Endothelial cell of umbilical vein (primary cell): ENCODE measurements around the gene GABBR2. TPM values are rescaled to one million over a fixed set of nuclear protein-coding genes. Genes with fewer than 3 reads are reported as not detected.

ENCODE experiments used
- BruUV-seq: library from RNA; stranded (reverse); fragments of 400-500 nt; replicated peaks from 2 replicates; lab custom pipeline; 2021; lab: Mats Ljungman, UMichigan
- CTCF ChIA-PET: fragments of 300-600, 350-600 bp; sonication (Branson Sonifier 250); formaldehyde crosslinking; loops from one replicate; lab custom pipeline; 2021; ENCODE audit warnings: antibody characterized with exemption, inconsistent platforms; lab: Charles Lee
- POLR2A ChIA-PET: fragments of 300-600, 350-600 bp; sonication (Branson Sonifier 250); formaldehyde crosslinking; loops from one replicate; lab custom pipeline; 2021; ENCODE audit warnings: antibody characterized with exemption, inconsistent platforms; lab: Charles Lee
- DNase-seq: peaks from one replicate; pipeline ENCODE4 v3.0.0-alpha.2; 2011; ENCODE audit warnings: low read depth, low spot score
- FAIRE-seq: peaks from 2 replicates; lab custom pipeline; 2011; peaks lifted over from hg19 to GRCh38; lab: Jason Lieb, UNC
- H2AFZ ChIP-seq: 2 replicates; pipeline ENCODE4 v1.6.0; 2012; ENCODE audit warnings: low read depth, low read length, control low read depth, inconsistent platforms
- H3K27ac ChIP-seq: 2 replicates; pipeline ENCODE4 v1.5.1; 2011; ENCODE audit warnings: low read depth, mild to moderate bottlenecking, control low read depth, low read length, moderate library complexity; ENCODE audit not compliant: insufficient read depth
- H3K27me3 ChIP-seq, 2 experiments: 2 replicates each; pipeline versions ENCODE4 v1.6.0 to v1.6.1; 2011; ENCODE audit warnings: low read length in 2 of 2, mixed read lengths in 1 of 2; ENCODE audit not compliant: control insufficient read depth in 2 of 2, insufficient read depth in 2 of 2
- H3K36me3 ChIP-seq, 2 experiments: 2 replicates in 1 of 2; 3 replicates in 1 of 2; pipeline ENCODE4 v1.5.1; 2011; ENCODE audit warnings: low read length in 2 of 2, mild to moderate bottlenecking in 1 of 2, moderate library complexity in 1 of 2; ENCODE audit not compliant: control insufficient read depth in 2 of 2, insufficient read depth in 2 of 2; ENCODE audit errors: extremely low read depth in 1 of 2
- H3K4me1 ChIP-seq: 3 replicates; pipeline ENCODE4 v1.5.1; 2011; ENCODE audit warnings: mild to moderate bottlenecking, low read length; ENCODE audit not compliant: control insufficient read depth, insufficient read depth; ENCODE audit errors: extremely low read depth
- H3K4me2 ChIP-seq: 2 replicates; pipeline ENCODE4 v1.6.1; 2011; ENCODE audit warnings: low read length, control low read depth, mixed read lengths; ENCODE audit not compliant: insufficient read depth
- H3K4me3 ChIP-seq, 3 experiments: fragments of 200-600 bp in 1 of 3; sonication (generic), shearing (Covaris generic) in 1 of 3; replicated peaks in 1 of 3; 2 replicates each; pipeline ENCODE4 v1.5.1; 2011 to 2016; ENCODE audit warnings: control low read depth in 3 of 3, low read length in 3 of 3, mild to moderate bottlenecking in 2 of 3, inconsistent platforms in 1 of 3, low read depth in 1 of 3, moderate library complexity in 1 of 3; ENCODE audit not compliant: insufficient read depth in 1 of 3
- H3K79me2 ChIP-seq: 2 replicates; pipeline ENCODE4 v1.6.0; 2012; ENCODE audit warnings: low read length, inconsistent platforms; ENCODE audit not compliant: control insufficient read depth, insufficient read depth
- H3K9ac ChIP-seq: replicated peaks from 2 replicates; pipeline ENCODE3; 2011; ENCODE audit warnings: low read length, control low read depth; ENCODE audit not compliant: insufficient read depth; ENCODE audit errors: extremely low read depth
- H3K9me1 ChIP-seq: replicated peaks from 3 replicates; pipeline ENCODE4 v1.6.0; 2011; ENCODE audit warnings: mild to moderate bottlenecking, low read length; ENCODE audit not compliant: control insufficient read depth, insufficient read depth; ENCODE audit errors: extremely low read depth
- H3K9me3 ChIP-seq: replicated peaks from 2 replicates; pipeline ENCODE4 v1.5.1; 2012; ENCODE audit warnings: low read length, inconsistent platforms; ENCODE audit not compliant: control insufficient read depth, insufficient read depth
- H4K20me1 ChIP-seq: replicated peaks from 2 replicates; pipeline ENCODE3; 2011; ENCODE audit warnings: mild to moderate bottlenecking, low read length; ENCODE audit not compliant: control insufficient read depth, insufficient read depth; ENCODE audit errors: extremely low read depth
- EZH2 ChIP-seq: IDR thresholded peaks from 2 replicates; pipeline ENCODE4 v1.6.1; 2012; ENCODE audit warnings: borderline replicate concordance, low read depth, mild to moderate bottlenecking, moderate library complexity, low read length, inconsistent platforms; ENCODE audit not compliant: severe bottlenecking
- FOS ChIP-seq: IDR thresholded peaks from 2 replicates; pipeline ENCODE4 v1.6.1; 2011; ENCODE audit warnings: mild to moderate bottlenecking, low read length, moderate library complexity, borderline replicate concordance; ENCODE audit not compliant: insufficient read depth
- GATA2 ChIP-seq: IDR thresholded peaks from 2 replicates; pipeline ENCODE4 v1.7.0; 2011; ENCODE audit warnings: low read depth, mild to moderate bottlenecking, moderate library complexity, mixed read lengths, low read length; ENCODE audit not compliant: insufficient read length, insufficient read depth
- JUN ChIP-seq: IDR thresholded peaks from 2 replicates; pipeline ENCODE4 v1.6.1; 2011; ENCODE audit warnings: borderline replicate concordance, low read depth; ENCODE audit not compliant: insufficient read length, insufficient read depth
- MYC ChIP-seq: IDR thresholded peaks from one replicate; pipeline ENCODE4 v1.6.1; 2011; ENCODE audit warnings: mild to moderate bottlenecking, low read depth, low read length
- POLR2A ChIP-seq: IDR thresholded peaks from 2 replicates; pipeline ENCODE4 v1.6.1; 2012; ENCODE audit warnings: low read depth, mild to moderate bottlenecking, control low read depth, low read length
- POLR2AphosphoS5 ChIP-seq: IDR thresholded peaks from 2 replicates; pipeline ENCODE4 v1.6.1; 2012; ENCODE audit warnings: low read depth, mild to moderate bottlenecking, control low read depth, low read length, moderate library complexity; ENCODE audit not compliant: insufficient read depth
- dilution Hi-C: fragments of 300-500 bp; cut with MboI; formaldehyde crosslinking; loops from one replicate; pipeline ENCODE4 v1.15.0; 2019; ENCODE audit warnings: low sequenced_read_pairs; ENCODE audit not compliant: extremely low pct_ligation_motif_present
- intact Hi-C: fragments of 100-400 bp; cut with micrococcal nuclease; formaldehyde crosslinking; loops from one replicate; pipeline ENCODE4 v1.10.0; 2022
- polyA plus RNA-seq, 4 experiments: library from polyadenylated mRNA; depleted of rRNA in 3 of 4; stranded (reverse) in 3 of 4; unstranded in 1 of 4; fragments of >200 nt; gene quantifications; 2 replicates each; pipeline versions ENCODE4 v1.2.1 to v1.2.3, GENCODE V29; 2011 to 2012; ENCODE audit warnings: missing spikeins in 1 of 4
- total RNA-seq: library from RNA; stranded (reverse); gene quantifications from 2 replicates; pipeline ENCODE4 v1.2.3, GENCODE V29; 2021
- TF ChIP-seq, protein P1 (sequence below): IDR thresholded peaks from 2 replicates; pipeline ENCODE4 v1.6.1; 2011; ENCODE audit not compliant: insufficient read depth, insufficient read length
- TF ChIP-seq, protein P2 (sequence below), 2 donors: IDR thresholded peaks; 1 replicate in 1 of 2; 2 replicates in 1 of 2; pipeline ENCODE4 v1.5.1; 2011; ENCODE audit warnings: low read length in 2 of 2, mild to moderate bottlenecking in 2 of 2, moderate library complexity in 2 of 2, control low read depth in 1 of 2, inconsistent platforms in 1 of 2, low read depth in 1 of 2; ENCODE audit not compliant: insufficient read depth in 1 of 2; ENCODE audit errors: extremely low read depth in 1 of 2

Gene GABBR2
- total and polyA plus RNA-seq, 2 donors (not counting 3 experiments of a cell fraction or from before 2014, with no cell fraction given): 1.1 to 9.2 TPM

DNA sequence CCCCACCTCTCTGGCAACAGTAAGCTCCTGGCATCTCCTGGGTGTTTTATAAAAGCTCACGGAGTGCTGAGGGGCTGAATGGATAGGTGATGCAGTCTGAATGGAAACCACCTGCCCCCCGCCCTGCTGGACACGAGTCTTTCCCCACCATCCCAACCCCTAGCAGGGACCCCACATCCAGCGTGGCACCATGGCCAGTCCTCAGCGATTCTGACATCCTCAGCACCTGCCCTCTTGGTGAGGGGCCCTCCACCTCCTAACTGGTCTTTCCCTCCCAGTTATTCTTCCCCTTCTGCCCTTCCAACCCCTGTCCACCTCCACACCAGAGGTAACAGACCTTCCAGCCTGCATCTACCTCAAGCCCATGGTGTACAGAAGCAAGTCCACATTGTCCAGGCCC lies 38.7 kb upstream of the GABBR2 start:
- peaks cover 4% of the 10 kb centered on the region in 2 experiments for H3K36me3 ChIP-seq
- BruUV-seq: no TSS peak
- H3K27ac ChIP-seq: no peak overlapping the region
- FAIRE-seq (no peak), DNase-seq (no peak)
- no peak for TF ChIP-seq POLR2AphosphoS5
- no peak overlapping the region for H2AFZ ChIP-seq
- H3K9me1 ChIP-seq: no peaks in the 10 kb centered on the region
- no peak overlapping the region for H3K4me2 ChIP-seq
- dilution Hi-C loops: no loop called here
- CTCF ChIA-PET: interaction anchor here (0.8 to 1.2 kb wide), 2 partner anchors 31 to 39 kb away, joined by 4 read pairs; no protein-coding TSS in a partner anchor
- H3K27me3 ChIP-seq: no peaks in the 10 kb centered on the region
- POLR2A ChIA-PET: no interaction called here
- intact Hi-C loops: no loop called here
- no peaks in the 10 kb centered on the region for H3K9me3 ChIP-seq
- H3K4me3 ChIP-seq: no peak overlapping the region
- no peaks in the 10 kb centered on the region for H4K20me1 ChIP-seq
- no peaks in the 10 kb centered on the region for H3K79me2 ChIP-seq
- no peaks in the 10 kb centered on the region for H3K4me1 ChIP-seq
- no peak overlapping the region for H3K9ac ChIP-seq

DNA sequence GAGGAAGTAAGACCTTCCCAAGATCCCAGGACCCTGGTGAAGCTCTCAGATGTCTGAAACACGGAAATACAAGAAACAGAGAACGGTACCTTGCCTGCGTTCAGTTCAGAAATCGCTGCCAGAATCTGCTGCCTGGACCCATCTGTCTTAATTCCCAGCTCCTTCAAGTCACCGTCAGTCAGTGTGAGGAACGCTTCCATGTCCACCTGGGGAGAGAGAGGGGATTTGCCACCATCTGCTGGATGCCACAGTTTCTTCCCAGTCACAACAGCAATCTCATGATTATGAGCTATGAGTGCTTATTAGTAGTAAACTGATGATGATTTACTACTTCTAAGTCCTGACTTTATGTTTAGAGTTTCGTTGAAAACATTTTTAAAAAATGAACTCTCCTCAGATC lies 36.7 kb upstream of the GABBR2 start:
- no peak for FAIRE-seq
- ChIA-PET POLR2A (no interaction called here), CTCF (interaction anchor here (1.0 to 1.5 kb wide), 3 partner anchors 9 to 31 kb away, joined by 3 read pairs; no protein-coding TSS in a partner anchor)

More for the DNA sequence above, 36.7 kb upstream of the GABBR2 start:
- Histone ChIP-seq H3K4me1 (no peaks in the 10 kb centered on the region), H3K36me3 (peaks cover 4% of the 10 kb centered on the region in 2 experiments), H3K79me2 (no peaks in the 10 kb centered on the region), H3K9me1 (no peaks in the 10 kb centered on the region), H3K9me3 (no peaks in the 10 kb centered on the region), H3K9ac (no peak overlapping the region), H3K4me2 (no peak overlapping the region), H3K4me3 (no peak overlapping the region), H3K27me3 (no peaks in the 10 kb centered on the region), H2AFZ (no peak overlapping the region), H3K27ac (no peak overlapping the region), H4K20me1 (no peaks in the 10 kb centered on the region)
- no TSS peak for BruUV-seq
- DNase-seq: no peak
- no peak for TF ChIP-seq POLR2AphosphoS5
- TF ChIP-seq JUN: no peak
- no peak for TF ChIP-seq GATA2
- TF ChIP-seq, protein P1, sequence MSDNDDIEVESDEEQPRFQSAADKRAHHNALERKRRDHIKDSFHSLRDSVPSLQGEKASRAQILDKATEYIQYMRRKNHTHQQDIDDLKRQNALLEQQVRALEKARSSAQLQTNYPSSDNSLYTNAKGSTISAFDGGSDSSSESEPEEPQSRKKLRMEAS: no peak
- TF ChIP-seq POLR2A: no peak
- no peak for TF ChIP-seq EZH2
- TF ChIP-seq, protein P2, sequence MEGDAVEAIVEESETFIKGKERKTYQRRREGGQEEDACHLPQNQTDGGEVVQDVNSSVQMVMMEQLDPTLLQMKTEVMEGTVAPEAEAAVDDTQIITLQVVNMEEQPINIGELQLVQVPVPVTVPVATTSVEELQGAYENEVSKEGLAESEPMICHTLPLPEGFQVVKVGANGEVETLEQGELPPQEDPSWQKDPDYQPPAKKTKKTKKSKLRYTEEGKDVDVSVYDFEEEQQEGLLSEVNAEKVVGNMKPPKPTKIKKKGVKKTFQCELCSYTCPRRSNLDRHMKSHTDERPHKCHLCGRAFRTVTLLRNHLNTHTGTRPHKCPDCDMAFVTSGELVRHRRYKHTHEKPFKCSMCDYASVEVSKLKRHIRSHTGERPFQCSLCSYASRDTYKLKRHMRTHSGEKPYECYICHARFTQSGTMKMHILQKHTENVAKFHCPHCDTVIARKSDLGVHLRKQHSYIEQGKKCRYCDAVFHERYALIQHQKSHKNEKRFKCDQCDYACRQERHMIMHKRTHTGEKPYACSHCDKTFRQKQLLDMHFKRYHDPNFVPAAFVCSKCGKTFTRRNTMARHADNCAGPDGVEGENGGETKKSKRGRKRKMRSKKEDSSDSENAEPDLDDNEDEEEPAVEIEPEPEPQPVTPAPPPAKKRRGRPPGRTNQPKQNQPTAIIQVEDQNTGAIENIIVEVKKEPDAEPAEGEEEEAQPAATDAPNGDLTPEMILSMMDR (IDR thresholded peaks at IDR 0.05; ENCODE audit: extremely low read depth in 1 of 2, insufficient read depth in 1 of 2, low read depth in 1 of 2, low read length in 2 of 2): no peak
- TF ChIP-seq FOS: no peak
- TF ChIP-seq MYC: no peak
- intact Hi-C loops (loop anchor here (2.0 kb wide), 1 partner anchor 31 kb away; no protein-coding TSS in a partner anchor), dilution Hi-C loops (no loop called here)
